ENCODE measurements around the gene GEN1. TPM values are rescaled to one million over a fixed set of nuclear protein-coding genes. Genes with fewer than 3 reads are reported as not detected.

The GEN1 gene
- total and polyA plus RNA-seq, 2 of the 13 experiments (the other 11 are each of a cell fraction or from before 2014, with no cell fraction given) = 9.9 to 27.1 TPM

GRCh38 chr2:17753803-17754663 is at the start of gene GEN1, which contains the start of gene SMC6 (continued):
- no peak; the same call in 1 of the 2 replicates for TF ChIP-seq CREB1 (IDR thresholded peaks at IDR 0.05)
- peak; percentile 36; the same call in 1 of the 2 replicates for TF ChIP-seq CREB1 (CRISPR knock-in tag; IDR thresholded peaks at IDR 0.05)
- TF ChIP-seq AKNA (CRISPR knock-in tag; IDR thresholded peaks at IDR 0.05; ENCODE audit: borderline replicate concordance) = no peak
- TF ChIP-seq ZNF589 (CRISPR knock-in tag; conservative IDR thresholded peaks at IDR 0.05) = no peak; the same call in 1 of the 2 replicates
- TF ChIP-seq TFDP2 (CRISPR knock-in tag; IDR thresholded peaks at IDR 0.05) = peak; percentile 99
- peak; percentile 53; the same call in 1 of the 2 replicates for TF ChIP-seq BATF2 (CRISPR knock-in tag; IDR thresholded peaks at IDR 0.05)
- 0 out of 2 replicates have a peak, but pooled peaks have one; percentile 23 for TF ChIP-seq YEATS4 (CRISPR knock-in tag; IDR thresholded peaks at IDR 0.05; ENCODE audit: borderline replicate concordance)
- peak; percentile 15; the same call in 1 of the 2 replicates for TF ChIP-seq ZHX2 (IDR thresholded peaks at IDR 0.05; ENCODE audit: low read depth)
- TF ChIP-seq ZHX2 (CRISPR knock-in tag; IDR thresholded peaks at IDR 0.05; ENCODE audit: borderline replicate concordance) = no peak
- TF ChIP-seq TAF15 (IDR thresholded peaks at IDR 0.05; ENCODE audit: low read depth, low read length, poor library complexity, severe bottlenecking) = peak; percentile 13
- TF ChIP-seq ZNF652 (CRISPR knock-in tag; IDR thresholded peaks at IDR 0.05; ENCODE audit: borderline replicate concordance, low read depth) = no peak
- TF ChIP-seq DMAP1 (CRISPR knock-in tag; IDR thresholded peaks at IDR 0.05) = peak; percentile 50; the same call in 1 of the 2 replicates
- TF ChIP-seq ZNF274 (CRISPR knock-in tag; IDR thresholded peaks at IDR 0.05) = peak; percentile 3; the same call in 1 of the 2 replicates
- TF ChIP-seq ZNF790 (CRISPR knock-in tag; IDR thresholded peaks at IDR 0.05; ENCODE audit: borderline replicate concordance) = 0 out of 2 replicates have a peak, but pooled peaks have one; percentile 3
- peak; percentile 77; the same call in 1 of the 2 replicates for TF ChIP-seq SMAD3 (CRISPR knock-in tag; IDR thresholded peaks at IDR 0.05)
- TF ChIP-seq MED13 (CRISPR knock-in tag; IDR thresholded peaks at IDR 0.05) = 0 out of 2 replicates have a peak, but pooled peaks have one; percentile 27

All from HepG2 (cell line).